GM18498 (cell line): ENCODE measurements around the gene LTBR.
"Not testable (repeated sequence)": the region's sequence is repeated elsewhere in the genome, so short reads cannot be mapped to it uniquely, and the experiment has no call there.

Experiments
- ATAC-seq: cut with Tn5 transposase; IDR thresholded peaks from one replicate; pipeline ENCODE4 v1.9.1; 2021; ENCODE audit warnings: mild to moderate bottlenecking, moderate library complexity; ENCODE audit not compliant: unreplicated experiment

The LTBR gene

DNA sequence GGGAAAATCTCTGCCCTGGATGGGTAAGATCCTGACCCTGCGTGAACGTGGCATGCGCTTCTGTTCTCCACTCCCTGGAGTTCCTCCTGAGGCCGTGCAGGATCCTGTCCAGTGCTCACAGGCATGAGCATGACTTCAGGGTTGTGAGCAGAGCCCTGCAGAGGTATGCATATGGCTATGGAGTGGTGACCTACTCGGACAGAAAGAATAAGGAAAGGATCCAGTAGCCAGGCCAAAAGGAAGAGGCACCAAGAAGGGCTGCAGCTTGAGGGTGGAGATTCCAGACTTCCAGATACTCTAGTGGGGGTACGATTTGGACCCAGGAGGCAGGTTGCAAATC, 40.0 kb downstream of the LTBR start:
- ATAC-seq = no peak

GRCh38 chr12:6424866-6425265, 40.9 kb downstream of the LTBR start:
- no peak for ATAC-seq

DNA sequence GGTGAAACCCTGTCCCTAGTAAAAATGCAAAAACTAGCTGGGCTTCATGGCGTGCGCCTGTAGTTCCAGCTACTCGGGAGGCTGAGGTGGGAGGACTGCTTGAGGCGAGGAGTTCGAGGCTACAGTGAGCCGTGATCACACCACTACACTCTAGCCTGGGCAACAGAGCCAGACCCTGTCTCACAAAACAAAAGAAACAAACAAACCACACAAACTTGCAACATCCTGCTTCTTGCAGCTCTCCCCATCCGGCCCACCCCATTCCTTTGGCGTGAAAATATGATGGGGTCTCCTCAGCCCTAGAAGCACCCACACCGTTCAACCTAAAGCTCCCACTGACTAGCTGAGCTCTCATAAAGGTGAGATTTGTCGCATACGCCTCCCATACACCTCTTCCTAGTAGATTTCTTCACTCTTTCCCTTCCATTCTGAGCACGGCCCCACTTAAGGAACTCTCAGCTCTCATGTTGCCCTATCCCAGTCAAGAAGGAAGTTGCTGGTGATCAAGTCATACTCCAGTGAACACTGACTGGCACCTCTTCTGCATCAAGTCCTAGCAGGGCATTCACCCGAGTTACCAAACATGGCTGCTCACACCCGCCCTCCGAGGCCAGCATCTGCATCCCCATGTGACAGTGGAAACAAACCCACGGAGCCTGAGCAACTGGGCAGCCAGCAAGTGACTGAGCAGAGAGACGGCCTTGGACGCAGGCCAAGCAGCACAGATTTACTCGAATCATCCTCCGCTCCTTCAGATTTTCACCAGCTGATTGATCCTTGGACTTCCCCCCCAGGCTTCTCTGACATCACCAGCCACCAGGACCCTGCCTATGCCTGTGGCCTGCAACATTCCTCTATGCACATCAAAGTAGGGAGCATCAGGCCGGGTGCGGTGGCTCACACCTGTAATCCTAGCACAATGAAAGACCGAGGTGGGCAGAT, 41.9 kb downstream of the LTBR start:
- ATAC-seq = no peak

DNA sequence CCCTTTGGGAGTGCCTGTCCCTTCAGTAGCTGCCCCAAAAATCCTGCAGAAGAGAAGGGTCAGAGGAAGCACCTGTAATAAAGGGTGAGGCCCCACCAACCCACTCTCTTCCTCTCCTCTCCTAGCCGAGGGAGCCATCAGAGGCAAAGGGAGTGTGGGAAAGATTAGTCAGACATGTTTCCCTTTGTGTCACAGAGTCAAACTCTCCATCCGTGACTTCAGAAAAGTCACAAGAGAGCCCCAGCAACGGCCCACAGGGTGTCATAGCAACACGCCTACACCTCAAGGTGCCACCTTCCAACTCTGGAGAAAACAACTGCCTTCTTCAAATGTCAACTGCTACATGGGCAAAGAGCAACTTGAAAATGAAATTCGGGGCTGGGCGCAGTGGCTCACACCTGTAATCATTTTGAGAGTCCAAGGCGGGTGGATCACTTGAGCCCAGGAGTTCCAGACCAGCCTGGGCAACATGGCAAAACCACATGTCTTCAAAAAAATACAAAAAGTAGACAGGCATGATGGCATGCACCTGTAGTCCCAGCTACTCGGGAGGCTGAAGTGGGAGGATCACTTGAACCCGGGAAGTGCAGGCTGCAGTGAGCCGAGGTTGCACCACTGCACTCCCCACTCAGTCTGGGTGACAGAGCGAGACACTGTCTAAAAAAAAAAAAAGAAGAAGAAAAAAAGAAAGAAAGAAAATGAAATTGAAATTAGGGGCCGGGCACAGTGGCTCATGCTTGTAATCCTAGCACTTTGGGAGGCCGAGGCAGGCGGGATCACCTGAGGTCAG, 43.1 kb downstream of the LTBR start:
- peak; percentile 73 for ATAC-seq

DNA sequence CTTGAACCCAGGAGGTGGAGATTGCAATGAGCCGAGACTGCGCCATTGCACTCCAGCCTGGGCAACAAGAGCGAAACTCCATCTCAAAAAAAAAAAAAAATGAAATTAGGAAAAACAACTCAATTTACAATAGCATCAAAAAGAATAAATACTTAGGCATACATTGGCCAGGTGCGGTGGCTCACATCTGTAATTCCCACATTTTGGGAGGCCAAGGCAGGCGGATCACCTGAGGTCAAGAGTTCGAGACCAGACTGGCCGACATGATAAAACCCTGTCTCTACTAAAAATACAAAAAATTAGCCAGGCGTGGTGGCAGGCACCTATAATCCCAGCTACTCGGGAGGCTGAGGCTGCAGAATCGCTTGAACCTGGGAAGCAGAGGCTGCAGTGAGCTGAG, 43.8 kb downstream of the LTBR start:
- not testable (repeated sequence) for ATAC-seq

DNA sequence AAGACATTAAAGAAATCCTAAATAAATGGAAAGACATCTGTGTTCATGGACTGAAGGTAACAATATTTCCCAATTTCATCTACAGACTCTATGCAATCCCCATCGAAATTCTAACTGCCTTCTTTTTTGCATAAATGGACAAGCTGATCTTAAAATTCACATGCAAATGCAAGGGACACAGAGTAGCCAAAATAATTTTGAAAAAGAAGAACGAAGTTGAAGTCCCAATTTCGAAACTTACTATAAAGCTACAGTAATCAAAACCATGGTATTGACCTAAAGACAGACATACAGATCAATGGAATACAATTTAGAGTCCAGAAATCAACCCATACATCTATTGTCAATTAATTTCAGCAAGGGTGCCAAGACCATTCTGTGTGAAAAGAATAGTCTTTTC, 44.4 kb downstream of the LTBR start:
- ATAC-seq = no peak

GRCh38 chr12:6430124-6430989, 46.4 kb downstream of the LTBR start:
- no peak for ATAC-seq

GRCh38 chr12:6432991-6433390, 49.0 kb downstream of the LTBR start:
- no peak for ATAC-seq

- ATAC-seq = no peak
These were observed 50.5 kb downstream of the LTBR start for GRCh38 chr12:6434205-6435140.

GRCh38 chr12:6435961-6436715, 52.2 kb downstream of the LTBR start:
- no peak for ATAC-seq

- ATAC-seq = no peak
These were observed 53.6 kb downstream of the LTBR start for GRCh38 chr12:6437586-6437985.

- no peak for ATAC-seq
These were observed 54.4 kb downstream of the LTBR start for GRCh38 chr12:6438345-6438744.

DNA sequence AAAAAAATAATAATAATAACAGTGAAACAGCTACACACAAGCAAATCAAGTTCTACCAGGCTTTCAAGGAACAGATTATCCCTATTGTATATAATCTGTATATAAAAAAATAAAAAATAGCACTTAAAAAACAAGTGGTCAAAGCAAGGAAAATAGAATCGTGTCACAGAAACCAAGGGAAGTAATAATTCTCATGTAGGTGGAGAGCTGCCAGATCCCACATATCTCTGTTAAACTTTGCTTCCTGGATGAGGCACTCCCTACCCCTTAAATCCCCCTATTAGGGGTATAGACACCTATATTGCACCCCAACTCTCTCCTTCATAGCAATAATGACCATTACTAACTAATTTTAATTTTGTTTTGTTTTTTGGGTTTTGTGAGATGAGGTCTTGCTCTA, 56.4 kb downstream of the LTBR start:
- ATAC-seq = no peak
